ENCODE results near the gene ARHGAP23.

ARHGAP23 gene

DNA sequence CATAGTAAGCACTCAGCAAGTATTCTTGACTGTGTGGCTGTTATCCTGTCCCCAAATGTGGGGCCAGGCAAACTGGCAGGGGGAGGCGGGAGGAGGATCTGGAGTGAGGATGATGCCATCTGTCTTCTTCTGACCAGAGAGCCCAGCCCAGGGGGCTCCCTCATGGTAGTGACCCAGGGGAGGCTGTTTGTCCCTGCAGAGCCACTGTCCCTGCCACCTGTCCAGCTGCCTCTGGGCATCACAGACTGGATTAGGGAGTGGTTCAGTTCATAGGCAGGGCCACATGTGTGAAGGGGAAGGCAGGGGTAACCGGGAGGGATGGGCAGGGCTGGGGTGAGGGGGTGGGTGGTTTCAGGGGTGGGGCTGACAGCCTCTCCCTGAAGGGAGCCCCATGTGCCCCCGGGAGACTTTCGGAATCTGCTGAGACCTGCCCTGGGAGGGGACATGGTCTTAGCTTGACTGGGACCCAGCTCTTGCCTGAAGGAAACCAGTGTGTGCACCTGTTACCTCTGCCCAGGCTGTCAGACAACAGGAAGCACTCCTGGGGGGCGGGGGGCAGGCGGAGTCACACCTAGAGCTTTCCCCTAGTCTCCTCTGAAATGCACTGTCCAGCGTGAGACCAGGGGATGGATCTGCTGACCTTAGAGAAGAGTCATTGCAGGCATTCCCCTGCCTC is 15.2 kb downstream of the ARHGAP23 start:
- no peak for FAIRE-seq

DNA sequence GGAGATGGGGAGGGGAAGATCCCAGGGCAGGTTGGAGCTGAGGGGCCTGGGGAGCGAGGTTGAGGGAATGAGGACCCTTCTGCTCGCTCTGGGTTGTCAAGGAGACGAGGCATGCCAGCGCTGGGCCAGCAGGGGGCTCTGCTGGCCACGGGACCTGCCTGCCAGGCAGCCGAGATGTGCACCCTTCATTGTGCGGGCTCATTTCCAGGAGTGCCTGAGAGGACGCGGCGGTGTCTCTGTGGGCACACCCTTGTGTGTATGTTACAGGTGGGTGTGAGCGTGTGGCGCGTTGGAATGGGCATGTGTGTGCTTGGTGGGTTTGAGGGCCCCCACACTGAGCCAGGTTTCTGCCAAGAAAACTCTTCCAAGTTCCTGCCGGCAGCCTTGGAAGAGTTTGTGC is 15.9 kb downstream of the ARHGAP23 start:
- no peak for FAIRE-seq

DNA sequence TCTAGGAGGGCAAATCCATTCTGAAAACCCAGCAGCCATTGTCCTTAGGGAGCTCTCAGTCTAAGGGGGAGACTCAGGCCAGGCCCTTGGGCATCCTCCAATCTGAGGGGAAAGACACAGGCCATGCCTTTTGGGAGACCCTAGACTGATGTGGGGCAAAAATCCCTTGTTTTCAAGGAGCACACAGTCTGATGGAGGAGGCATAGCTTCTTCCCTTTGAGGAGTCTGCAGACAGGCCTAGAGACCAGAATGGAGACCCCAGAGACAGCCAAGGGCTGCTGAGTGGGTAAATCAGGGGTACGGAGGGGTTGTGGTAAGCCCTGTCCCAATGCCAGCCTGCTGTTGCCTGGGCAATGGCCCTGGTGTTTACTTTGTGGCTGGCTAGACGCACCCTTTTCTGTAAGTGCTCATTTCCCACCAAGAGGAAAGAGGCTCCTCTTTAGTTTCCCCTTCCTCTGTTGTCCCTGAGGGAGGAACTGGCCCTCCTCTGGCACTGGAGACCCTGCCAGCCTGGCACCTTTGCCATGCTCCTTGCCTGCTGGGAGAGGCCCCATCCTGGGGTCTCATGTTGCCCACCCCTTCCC is 19.3 kb downstream of the ARHGAP23 start:
- FAIRE-seq, result no peak

DNA sequence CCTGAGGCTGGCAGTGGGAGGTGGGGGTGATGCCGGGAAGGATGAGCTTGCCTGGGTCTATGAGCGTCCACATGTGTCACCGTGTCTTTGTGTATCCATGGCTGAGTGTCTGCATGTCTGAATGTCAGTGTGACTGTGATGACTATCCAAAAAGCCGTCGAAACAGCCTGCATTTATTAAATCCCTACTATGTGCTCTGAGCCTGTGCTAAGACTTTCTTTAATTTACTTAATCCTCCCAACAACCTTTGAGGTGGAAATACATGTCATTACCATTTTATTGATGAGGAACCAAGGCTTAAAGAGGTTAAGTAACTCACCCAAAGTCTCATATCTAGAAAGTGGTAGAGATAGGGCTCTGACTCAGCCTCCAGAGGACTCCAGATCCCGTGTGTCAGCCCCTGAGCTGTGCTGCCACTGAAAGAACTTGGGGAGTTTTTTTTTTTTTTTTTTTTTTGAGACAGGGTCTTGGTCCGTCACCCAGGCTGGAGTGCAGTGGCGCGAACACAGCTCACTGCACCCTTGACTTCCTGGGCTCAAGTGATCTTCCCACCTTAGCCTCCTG is 20.0 kb downstream of the ARHGAP23 start:
- no peak for FAIRE-seq

DNA sequence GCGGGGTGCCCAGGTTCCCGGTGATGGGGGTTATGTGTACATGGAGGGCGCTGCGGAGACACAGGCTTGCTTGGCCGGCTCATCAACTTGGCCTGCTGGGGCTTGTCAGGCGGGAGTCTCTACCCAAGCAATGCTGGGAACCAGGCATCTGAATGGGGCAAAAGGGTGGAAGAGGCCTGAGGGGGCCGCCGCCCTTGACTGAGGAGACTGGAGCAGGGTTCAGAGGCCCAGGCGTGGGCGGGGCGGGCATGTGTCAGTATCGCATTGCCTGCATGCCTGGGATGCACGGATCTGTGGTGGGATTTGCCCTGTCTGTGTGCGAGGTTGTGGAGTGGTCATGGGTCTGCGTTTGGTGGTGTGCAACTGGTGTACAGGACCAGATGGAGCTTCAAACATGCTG is 21.1 kb downstream of the ARHGAP23 start:
- FAIRE-seq, result no peak

DNA sequence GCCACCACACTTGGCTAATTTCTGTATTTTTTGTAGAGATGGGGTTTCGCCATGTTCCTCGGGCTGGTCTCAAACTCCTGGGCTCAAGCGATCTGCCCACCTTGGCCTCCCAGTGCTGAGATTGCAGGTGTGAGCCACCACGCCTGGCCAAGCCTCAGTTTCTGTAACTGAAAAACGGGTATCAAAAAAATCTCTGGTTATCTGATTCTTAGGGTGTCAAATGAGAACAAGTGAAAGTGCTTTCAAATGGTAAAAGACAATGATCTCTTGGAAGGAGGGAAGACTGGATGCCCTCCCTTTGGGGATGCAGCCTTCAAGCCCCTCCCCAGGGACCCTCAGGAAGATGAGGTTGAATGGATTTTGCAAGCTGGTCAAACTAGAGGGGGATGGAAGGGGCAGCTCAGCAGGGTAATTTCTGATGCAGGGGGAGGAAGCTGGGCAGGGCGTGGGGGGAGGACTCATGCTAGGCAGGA is 22.3 kb downstream of the ARHGAP23 start:
- FAIRE-seq, result no peak

DNA sequence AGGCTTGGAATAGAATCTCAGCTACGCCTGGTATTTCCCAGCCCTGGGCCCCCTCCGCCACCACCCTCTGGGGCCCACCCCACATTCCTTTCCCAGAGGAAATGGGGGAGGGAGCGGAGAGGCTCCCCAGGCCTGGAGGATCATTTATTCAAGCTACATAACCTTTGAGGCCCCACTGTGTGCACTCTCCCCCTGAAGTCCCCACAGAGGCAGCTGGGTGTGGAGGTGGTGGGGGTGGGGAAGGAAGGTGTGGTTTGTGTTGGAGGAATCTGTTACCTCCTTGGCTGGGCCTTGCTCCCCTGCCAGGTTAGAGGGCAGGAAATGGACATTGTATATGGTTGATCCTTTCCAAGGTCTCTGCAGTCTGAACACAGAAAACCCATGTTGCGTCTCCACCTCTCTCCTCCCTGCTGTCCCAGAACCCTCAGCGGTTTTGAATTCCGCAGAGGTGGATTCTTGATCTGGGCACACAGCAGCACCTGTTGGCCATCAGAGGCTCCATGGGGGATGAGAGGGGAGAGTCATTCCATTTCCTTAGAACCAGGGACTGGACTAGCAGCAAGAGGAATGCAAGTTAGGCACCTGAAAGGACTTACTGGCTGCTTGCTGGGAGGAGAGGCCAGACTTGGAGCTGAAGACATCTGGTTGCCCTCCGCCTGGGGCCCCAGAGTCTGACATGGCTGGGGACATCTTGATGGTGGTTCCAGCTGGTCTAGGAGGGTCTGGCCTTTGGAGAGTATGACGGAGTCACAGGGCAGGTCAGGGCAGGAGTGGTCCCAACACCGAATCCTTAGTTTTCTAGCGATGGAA is 23.0 kb downstream of the ARHGAP23 start:
- FAIRE-seq, result no peak

DNA sequence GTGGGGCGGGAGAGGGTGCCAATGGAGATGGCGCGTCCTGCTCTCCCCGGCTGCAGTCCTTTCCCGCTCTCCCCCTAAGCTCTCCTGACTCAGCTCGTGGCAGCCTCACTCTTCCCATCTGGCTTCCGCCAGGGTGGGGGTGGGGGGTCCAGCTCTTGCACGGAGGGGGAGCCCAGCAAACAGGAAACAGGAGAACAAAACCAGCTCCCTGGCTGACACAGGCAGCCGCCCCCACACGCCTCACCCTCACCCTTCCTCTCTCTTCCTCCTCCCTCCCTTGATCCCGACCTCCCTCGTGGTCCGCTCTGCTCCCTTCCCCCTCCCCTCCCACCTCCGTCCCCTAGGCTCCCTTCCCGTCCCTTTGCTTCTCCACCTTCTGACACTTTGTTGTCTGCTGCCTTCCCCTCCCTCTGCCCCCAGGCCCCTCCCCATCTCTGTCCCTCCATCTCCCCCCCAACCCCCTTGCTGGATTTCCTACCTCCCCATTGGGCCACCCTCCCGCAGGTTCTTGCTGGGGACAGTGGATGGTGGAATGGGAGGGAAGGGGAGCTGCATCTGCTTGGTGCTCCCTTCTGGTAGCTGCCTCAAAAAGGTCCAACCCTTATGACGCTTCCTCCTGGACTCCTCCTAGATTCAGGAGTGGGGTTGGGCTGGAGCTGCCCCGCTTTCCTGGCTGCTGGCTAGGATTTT is 23.7 kb downstream of the ARHGAP23 start:
- FAIRE-seq, result no peak

DNA sequence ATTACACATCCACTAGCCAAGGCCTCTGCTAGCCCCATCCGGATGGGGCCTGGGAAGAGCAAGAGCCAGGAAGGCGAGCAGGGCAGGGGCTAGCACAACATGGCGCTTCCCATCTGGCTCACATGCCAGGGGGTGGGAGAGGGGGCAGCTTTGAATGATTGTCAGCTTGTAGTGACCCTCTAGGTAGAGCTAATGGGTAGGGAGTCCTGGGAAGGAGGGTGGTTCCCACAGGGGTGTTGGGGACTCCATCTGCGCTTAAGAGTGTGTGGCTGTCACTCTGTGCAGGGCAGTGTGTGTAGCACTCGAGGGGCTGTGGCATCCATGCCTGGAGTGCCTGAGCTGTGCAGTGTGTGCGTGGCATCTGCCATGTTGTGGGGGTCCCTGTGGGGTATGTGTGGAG is 24.5 kb downstream of the ARHGAP23 start:
- no peak for FAIRE-seq

DNA sequence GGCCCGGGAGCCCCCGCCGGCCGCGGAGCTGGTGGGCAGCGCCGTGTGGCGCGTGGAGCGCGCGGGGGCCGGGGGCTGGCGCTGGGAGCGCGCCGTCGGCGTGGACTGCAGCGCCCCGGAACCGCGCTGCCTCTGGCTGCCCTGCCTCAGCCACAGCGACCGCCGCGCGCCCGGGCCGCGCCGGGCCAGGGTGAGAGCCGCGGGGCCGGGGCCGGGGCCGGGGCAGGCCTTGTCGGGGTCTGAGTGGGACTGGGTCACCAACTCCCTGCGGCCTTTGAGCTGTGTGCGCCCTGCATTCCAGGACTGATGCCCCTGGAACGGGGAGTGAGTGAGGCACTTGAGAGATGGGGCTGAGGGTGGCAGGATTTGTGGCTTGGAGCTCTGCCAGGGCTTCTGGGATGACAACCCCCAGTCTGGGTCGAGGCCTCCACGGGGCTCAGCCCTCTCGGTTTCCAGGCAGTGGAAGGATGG is 25.7 kb downstream of the ARHGAP23 start:
- no peak for FAIRE-seq

DNA sequence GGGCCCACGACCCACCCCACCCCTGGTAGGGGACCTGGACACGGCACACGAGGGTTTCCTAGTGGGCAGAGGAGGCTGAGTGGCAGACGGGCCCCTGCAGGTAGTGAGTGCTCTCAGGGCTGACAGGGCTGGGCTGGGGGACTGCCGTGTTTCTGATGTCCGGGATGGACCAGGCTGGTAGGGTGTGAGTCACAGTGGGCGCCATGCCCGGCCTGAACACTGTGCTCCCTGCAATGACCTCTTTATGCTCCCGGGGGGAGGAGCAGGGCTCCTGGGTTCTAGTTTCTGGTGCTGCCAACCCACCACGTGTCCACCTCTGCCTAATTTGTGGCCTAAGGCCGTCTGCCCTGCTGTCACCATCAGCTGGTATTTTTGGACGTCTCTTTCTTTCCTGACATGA is 26.3 kb downstream of the ARHGAP23 start:
- FAIRE-seq, result no peak

DNA sequence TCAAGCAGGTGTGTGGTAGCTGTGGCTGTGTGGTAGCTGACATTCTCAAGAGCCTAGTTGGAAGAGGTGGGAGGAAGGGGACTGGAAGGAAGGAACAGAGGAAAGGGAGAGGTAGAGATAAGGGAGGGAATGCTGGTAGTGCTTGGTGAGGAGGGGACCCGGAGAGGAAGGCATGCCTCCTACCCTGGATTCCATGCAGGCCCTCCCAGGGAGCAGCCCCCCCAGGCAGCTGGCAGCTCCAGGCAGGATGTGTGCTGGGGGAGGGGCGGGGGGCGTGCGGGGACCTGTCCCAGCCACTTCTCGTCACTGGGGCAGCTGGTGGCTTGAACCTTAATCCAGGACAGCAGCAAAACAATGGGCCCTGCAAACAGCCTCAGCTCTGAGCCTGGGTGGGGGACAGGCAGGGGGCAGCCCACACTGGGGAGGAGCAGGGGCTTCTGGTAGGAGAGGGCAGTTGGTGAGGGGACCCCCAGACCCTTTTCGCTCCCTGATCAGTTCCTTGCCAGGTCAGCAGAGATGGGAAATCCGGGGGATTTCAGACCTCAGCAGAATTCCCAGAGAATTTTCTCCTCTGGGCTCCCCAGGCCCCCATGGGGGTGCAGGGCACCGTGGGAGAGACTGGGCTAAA is 27.1 kb downstream of the ARHGAP23 start:
- no peak for FAIRE-seq

DNA sequence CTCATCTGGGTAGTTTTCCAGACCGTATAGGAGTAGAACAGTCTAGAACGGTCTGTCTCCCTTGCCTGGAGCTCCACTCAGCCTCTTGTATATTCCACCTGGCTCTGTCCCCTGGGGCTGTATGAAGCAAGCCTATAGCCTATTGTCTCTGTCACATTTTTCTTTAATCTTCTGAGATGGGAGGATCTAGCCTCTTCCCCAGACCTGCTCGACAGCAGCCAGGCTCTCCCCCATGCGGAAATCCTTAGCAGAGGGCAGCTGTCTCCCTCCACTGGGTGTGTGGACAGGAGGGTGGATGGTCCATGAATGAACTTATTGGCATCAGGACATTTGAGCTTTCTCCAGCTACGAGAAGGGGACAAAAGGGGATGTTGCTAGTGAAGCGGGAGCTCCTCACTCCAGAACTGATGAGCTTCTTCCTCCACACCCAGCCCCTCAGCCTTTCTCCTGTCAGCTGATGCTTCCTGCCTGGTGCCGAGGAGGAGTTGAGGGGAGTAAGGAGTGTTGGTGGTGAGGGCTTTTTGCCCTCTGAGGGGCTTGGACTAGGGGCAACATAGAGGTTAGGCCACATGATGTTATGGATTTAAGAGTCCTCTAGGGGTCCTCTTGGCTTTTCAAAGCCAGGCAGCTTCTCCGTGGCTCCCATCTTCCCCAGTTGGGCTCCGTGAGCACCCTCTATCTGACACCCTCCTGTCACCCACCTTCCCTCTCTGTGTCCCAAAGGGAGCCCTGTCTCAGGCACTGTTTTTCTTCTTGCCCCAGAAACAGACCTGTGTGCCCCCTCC is 28.0 kb downstream of the ARHGAP23 start:
- FAIRE-seq, result no peak

DNA sequence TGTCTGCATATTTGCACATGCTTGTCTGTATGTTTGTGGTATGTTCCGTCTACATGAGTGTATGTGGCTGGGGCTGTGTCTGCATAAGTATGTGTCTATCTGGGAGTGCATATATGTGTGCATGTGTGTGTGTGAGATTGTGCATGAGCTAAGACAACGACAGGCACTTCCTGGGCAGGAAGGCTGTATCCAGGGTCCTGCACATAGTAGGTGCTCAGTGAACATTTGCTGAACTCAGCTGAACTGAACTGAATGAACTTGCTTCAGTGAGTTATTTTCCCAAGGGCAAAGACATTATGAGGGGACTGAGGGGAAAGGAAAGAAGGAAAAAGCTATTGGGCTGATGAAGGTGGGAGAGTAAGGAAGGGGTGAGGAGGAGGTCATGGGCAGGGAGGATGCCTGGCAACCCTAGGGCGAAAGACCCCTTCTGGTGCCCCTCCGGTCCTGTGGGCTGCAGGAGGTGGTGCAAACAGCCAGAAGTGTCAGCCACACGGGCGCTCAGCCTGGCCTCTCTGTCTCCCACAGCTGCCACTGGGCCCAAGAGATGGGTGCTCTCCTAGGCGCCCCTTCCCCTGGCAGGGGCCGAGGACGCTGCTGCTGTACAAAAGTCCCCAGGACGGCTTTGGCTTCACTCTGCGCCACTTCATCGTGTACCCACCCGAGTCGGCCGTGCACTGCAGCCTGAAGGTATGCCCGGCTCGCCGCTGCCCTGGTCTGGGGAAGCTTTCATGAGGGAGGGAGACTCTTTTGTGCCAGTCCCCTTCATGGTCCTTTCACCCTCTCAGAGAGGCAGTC is 29.5 kb downstream of the ARHGAP23 start:
- FAIRE-seq, result no peak

DNA sequence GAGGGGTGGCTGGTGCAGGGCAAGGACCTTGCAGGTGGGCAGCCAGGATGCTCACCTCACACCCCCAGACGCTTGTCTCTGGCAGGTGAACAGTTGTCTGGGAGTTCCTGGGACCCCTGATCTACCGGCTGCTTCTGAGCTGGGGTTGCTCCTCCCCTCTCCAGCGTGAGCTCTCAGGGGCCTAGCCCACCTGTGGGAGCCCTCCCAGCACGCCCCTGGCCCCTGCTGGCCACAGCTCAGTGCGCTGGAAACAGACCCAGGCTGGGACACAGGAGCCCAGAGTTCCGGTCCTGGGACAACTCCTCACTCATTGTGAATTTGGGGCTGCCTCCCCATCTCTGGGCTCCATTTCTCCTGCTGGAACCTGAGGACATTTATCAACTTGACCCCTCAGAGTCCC is 30.3 kb downstream of the ARHGAP23 start:
- FAIRE-seq, result no peak

DNA sequence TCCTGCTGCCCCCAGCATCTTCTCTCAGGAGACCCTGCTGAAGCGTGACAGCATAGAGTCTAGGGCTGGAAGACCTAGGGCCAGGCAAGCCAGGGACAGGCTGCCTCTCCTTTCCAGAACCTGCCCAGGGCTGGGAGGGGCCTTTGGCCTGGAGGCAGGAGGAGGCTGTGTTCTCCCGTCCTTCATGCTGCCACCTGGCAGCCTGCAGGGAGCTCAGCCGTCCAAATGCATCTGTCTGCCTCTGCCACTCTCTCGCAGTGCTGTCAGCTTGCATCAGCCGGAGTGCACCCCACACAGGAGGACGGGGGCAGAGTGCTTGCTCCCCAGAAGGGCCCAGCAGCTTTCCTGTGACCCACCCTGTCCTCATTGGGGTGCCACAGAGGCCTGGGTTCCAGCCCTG is 31.3 kb downstream of the ARHGAP23 start:
- FAIRE-seq, result no peak

DNA sequence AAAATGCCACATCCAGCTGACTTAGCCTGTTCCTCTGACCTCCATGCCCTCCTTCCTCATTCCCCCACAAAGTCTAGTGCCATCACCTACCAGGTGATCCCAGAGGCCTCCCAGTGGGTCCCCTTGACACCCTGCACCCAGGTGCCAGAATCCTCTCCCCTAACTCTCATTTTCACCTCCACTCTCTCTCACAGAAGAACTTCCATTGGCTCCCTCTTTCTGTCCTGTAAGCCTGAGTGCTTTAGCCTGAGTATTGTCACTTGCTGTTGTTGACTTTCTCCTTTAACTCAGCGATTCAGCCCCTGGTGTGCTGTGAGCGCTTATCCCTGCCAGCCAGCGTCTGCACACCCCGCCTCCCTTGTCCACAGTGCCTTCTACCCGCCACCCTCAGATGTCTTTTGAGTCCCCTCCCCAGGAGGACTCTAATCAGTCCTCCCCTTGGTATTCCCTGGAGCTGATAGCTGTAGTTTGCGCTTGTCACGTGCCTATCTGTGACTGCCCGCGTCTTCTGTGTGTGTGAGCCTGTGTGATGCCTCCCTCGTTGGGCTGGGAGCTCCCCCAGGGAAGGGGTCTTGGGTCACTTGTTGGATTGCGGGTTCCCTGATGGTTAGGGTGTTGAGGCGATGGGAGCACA is 31.9 kb downstream of the ARHGAP23 start:
- no peak for FAIRE-seq

DNA sequence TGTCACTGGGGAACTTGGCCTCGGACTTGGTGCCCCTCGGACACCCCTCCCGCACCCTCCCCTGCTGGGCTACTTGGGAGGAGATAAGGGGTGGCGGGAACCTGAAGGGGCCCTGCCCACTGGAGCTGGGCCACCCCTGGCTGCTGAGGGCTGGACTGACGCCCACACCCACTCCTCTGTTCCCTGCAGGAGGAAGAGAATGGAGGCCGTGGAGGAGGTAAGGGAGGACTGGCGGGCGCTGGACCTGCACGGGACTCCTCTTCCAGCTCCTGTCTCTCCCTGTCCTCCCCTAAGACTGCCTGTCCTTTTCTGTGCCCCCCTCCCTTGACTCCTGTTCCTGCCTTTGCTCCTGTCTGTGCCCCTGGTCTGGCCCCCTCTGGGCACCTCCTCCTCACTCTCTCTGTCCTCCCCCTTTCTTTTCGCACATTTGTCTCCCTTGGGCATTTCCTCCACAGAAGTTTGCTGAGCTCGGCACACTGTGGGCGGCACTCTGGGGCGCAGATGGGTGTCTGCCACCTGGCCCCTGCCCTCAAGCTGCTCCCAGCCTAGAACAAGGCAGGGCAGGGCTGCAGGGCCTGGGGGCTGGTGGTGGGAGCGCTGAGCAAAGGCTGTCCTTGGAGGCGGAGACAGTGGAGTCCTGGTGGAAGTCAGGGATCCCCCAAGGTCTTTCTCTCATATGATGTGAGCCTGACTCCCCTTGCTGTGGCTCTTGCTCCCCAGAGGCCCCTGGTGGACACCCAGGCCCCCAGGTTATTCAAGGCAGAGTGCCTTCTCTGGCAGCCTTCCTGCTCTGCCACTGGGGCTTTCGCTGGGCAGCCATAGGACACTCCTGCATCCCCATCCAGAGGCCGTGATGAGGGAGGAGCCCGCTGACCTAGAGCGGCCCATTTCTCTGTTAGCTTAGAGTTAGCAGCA is 32.7 kb downstream of the ARHGAP23 start:
- FAIRE-seq, result no peak

DNA sequence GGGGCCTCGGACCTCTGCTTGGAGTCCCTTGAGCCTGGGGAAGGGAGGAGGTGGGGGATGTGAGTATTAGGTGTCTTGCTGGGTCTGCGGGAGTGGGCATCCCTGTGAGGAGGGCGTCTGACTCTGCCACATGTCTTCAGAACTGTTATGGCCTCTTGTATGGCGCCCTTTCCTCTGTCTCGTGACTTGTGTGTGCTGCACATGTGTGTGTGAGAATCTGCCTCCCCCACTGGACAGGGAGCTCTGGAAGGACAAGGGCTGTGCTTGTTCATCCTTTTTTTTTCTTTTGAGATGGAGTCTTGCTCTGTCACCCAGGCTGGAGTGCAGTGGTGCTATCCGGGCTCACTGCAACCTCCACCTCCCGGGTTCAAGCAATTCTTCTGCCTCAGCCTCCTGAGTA is 33.4 kb downstream of the ARHGAP23 start:
- no peak for FAIRE-seq

All from G401.6 (cell line).